BJ (cell line): ENCODE measurements around the gene B4GALT4. TPM values are rescaled to one million over a fixed set of nuclear protein-coding genes. Genes with fewer than 3 reads are reported as not detected.

Experiments
- CTCF ChIA-PET: fragments of 350-600 bp; formaldehyde crosslinking; extraction: SDS; loops from one replicate; lab custom pipeline; 2021; ENCODE audit warnings: antibody characterized with exemption, inconsistent platforms; lab: Yijun Ruan, JAX
- POLR2A ChIA-PET: fragments of 300-600 bp; sonication (Branson Sonifier 250); formaldehyde crosslinking; extraction: SDS; loops from one replicate; lab custom pipeline; 2021; ENCODE audit warnings: antibody characterized with exemption; lab: Charles Lee
- DNase-seq: peaks from one replicate; pipeline ENCODE4 v3.0.0-alpha.2; 2011; ENCODE audit warnings: low read depth
- H3K27me3 ChIP-seq: 2 replicates; pipeline ENCODE4 v1.6.0; 2011; ENCODE audit warnings: low read length; ENCODE audit not compliant: control insufficient read depth, insufficient read depth
- H3K36me3 ChIP-seq: 2 replicates; pipeline ENCODE4 v1.5.1; 2011; ENCODE audit warnings: low read length; ENCODE audit not compliant: control insufficient read depth, insufficient read depth
- H3K4me3 ChIP-seq: 2 replicates; pipeline ENCODE4 v1.5.1; 2011; ENCODE audit warnings: low read depth, mild to moderate bottlenecking, control low read depth, low read length
- CTCF ChIP-seq: IDR thresholded peaks from 2 replicates; pipeline ENCODE4 v1.5.1; 2011; ENCODE audit warnings: low read depth, mild to moderate bottlenecking, control low read depth, inconsistent platforms, low read length, moderate library complexity; ENCODE audit not compliant: insufficient read depth
- polyA plus RNA-seq: library from polyadenylated mRNA; depleted of rRNA; stranded (reverse); fragments of >200 nt; gene quantifications from 2 replicates; pipeline ENCODE4 v1.2.3, GENCODE V29; 2011

The B4GALT4 gene
- polyA plus RNA-seq, 1 experiment = 20.9 TPM

GRCh38 chr3:119220198-119220597, 20.5 kb downstream of the B4GALT4 start:
- ChIA-PET CTCF (interaction anchor here (1.2 to 1.3 kb wide), 2 partner anchors 13 to 133 kb away, joined by 3 read pairs; no protein-coding TSS in a partner anchor), POLR2A (no interaction called here)
- Histone ChIP-seq H3K27me3 (no peaks in the 10 kb centered on the region), H3K36me3 (peaks cover 13% of the 10 kb centered on the region), H3K4me3 (no peak overlapping the region)
- no peak for TF ChIP-seq CTCF
- DNase-seq = no peak

GRCh38 chr3:119219069-119219468, 21.6 kb downstream of the B4GALT4 start:
- DNase-seq = no peak
- peaks cover 14% of the 10 kb centered on the region for H3K36me3 ChIP-seq
- CTCF ChIA-PET = interaction anchor here (0.6 to 1.3 kb wide), 2 partner anchors 9 to 134 kb away, joined by 3 read pairs; no protein-coding TSS in a partner anchor

GRCh38 chr3:119211803-119212202, 28.9 kb downstream of the B4GALT4 start:
- CTCF ChIA-PET = interaction anchor here (0.6 to 1.2 kb wide), 4 partner anchors 14 to 50 kb away, joined by 3 read pairs; no protein-coding TSS in a partner anchor
- H3K36me3 ChIP-seq = peaks cover 10% of the 10 kb centered on the region
- DNase-seq = no peak
- POLR2A ChIA-PET = no interaction called here
- no peak for TF ChIP-seq CTCF
- no peaks in the 10 kb centered on the region for H3K27me3 ChIP-seq
- no peak overlapping the region for H3K4me3 ChIP-seq

More at GRCh38 chr3:119219069-119219468, 21.6 kb downstream of the B4GALT4 start:
- Histone ChIP-seq H3K27me3 (no peaks in the 10 kb centered on the region), H3K4me3 (no peak overlapping the region)
- no peak for TF ChIP-seq CTCF
- POLR2A ChIA-PET = no interaction called here

GRCh38 chr3:119211193-119211592, 29.5 kb downstream of the B4GALT4 start:
- DNase-seq = no peak
- TF ChIP-seq CTCF = no peak
- CTCF ChIA-PET = interaction anchor here (0.6 to 1.6 kb wide), 4 partner anchors 14 to 50 kb away, joined by 3 to 4 read pairs (median 3); no protein-coding TSS in a partner anchor
- no peak overlapping the region for H3K4me3 ChIP-seq
- H3K36me3 ChIP-seq = peaks cover 10% of the 10 kb centered on the region
- no peaks in the 10 kb centered on the region for H3K27me3 ChIP-seq
- POLR2A ChIA-PET = no interaction called here

GRCh38 chr3:119207512-119207875, 33.2 kb downstream of the B4GALT4 start:
- DNase-seq = no peak
- Histone ChIP-seq H3K27me3 (no peaks in the 10 kb centered on the region), H3K36me3 (peaks cover 4% of the 10 kb centered on the region; the same call in 1 of the 2 replicates), H3K4me3 (no peak overlapping the region)
- TF ChIP-seq CTCF = no peak
- ChIA-PET POLR2A (no interaction called here), CTCF (interaction anchor here (1.3 kb wide), 1 partner anchor 61 kb away, joined by 4 read pairs; the partner anchor contains the start of gene TEX55)
